ENCODE results near the gene ADAD2.

DNA sequence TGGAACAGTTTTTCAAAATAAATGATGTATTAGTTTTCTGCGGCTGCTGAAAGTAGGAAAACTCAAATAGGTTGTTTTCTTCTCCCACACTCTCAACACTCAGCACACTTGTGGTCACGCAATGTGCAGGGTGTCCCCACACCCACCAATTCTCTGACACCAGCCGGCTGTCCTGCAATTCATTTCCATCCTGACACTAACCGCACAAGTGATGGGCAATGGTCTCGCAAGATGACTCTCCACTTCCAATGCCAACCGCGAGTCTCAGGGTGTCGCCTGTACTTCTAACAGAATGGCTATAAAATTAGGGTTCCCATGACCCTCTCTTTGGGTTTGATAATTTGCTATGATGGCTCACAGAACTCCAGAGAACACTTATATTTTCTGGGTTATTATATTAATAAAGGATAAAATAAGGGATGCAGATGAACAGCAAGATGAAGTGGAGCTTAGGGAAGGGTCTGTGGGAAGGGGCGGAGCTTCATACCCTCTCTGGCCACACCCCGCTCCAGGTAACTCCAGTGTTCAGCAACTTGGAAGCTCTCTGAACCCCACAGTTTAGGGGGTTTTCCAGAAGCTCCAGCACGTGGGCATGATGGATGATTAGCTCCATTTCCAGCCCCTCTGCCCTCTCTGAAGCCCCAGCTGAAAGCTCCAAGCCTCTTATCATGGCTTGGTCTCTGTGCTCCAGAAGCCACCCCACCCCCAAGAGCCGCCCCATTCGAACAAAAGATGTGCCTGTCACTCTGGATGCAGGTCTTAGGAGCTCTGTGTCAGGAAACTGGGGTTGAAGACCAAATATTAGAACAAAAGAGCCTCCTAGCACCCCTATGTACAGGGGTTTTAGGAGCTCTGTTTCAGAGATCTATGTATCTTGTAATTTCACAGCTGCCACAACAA, 23.9 kb upstream of the ADAD2 start:
- TF ChIP-seq, protein P1, sequence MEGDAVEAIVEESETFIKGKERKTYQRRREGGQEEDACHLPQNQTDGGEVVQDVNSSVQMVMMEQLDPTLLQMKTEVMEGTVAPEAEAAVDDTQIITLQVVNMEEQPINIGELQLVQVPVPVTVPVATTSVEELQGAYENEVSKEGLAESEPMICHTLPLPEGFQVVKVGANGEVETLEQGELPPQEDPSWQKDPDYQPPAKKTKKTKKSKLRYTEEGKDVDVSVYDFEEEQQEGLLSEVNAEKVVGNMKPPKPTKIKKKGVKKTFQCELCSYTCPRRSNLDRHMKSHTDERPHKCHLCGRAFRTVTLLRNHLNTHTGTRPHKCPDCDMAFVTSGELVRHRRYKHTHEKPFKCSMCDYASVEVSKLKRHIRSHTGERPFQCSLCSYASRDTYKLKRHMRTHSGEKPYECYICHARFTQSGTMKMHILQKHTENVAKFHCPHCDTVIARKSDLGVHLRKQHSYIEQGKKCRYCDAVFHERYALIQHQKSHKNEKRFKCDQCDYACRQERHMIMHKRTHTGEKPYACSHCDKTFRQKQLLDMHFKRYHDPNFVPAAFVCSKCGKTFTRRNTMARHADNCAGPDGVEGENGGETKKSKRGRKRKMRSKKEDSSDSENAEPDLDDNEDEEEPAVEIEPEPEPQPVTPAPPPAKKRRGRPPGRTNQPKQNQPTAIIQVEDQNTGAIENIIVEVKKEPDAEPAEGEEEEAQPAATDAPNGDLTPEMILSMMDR (IDR thresholded peaks at IDR 0.05) = no peak
- no peak for TF ChIP-seq ZFX (IDR thresholded peaks at IDR 0.05; ENCODE audit: borderline replicate concordance)

All from 22Rv1 (cell line).